ENCODE results near the gene HNF1A.

Gene HNF1A

GRCh38 chr12:120970310-120970709, 8.0 kb upstream of the HNF1A start:
- no peak overlapping the region for H3K27ac ChIP-seq
- no peak overlapping the region for H3K4me3 ChIP-seq
- TF ChIP-seq CTCF (IDR thresholded peaks at IDR 0.05) = no peak
- DNase-seq (ENCODE audit: low spot score) = no peak

- TF ChIP-seq CTCF (IDR thresholded peaks at IDR 0.05) = peak; percentile 31
- H3K27ac ChIP-seq = no peak overlapping the region
- H3K4me3 ChIP-seq = no peak overlapping the region
- DNase-seq (ENCODE audit: low spot score) = no peak
Measured at GRCh38 chr12:120971299-120972180, 6.8 kb upstream of the HNF1A start.

- no peak overlapping the region for H3K27ac ChIP-seq
- TF ChIP-seq CTCF (IDR thresholded peaks at IDR 0.05) = no peak
- DNase-seq (ENCODE audit: low spot score) = no peak
- H3K4me3 ChIP-seq = no peak overlapping the region
Measured at GRCh38 chr12:120972870-120973543, 5.3 kb upstream of the HNF1A start.

- DNase-seq (ENCODE audit: low spot score) = no peak
- H3K4me3 ChIP-seq = no peak overlapping the region
- TF ChIP-seq CTCF (IDR thresholded peaks at IDR 0.05) = no peak
- H3K27ac ChIP-seq = no peak overlapping the region
Measured at GRCh38 chr12:120977531-120978295, 630 bp upstream of the HNF1A start.

- H3K27ac ChIP-seq = no peak overlapping the region
- no peak for TF ChIP-seq CTCF (IDR thresholded peaks at IDR 0.05)
- no peak overlapping the region for H3K4me3 ChIP-seq
- DNase-seq (ENCODE audit: low spot score) = no peak
Measured at GRCh38 chr12:120979220-120979861, 998 bp downstream of the HNF1A start.

GRCh38 chr12:120979862-120980696, 1.7 kb downstream of the HNF1A start:
- no peak overlapping the region for H3K27ac ChIP-seq
- no peak for DNase-seq (ENCODE audit: low spot score)
- TF ChIP-seq CTCF (IDR thresholded peaks at IDR 0.05) = no peak
- no peak overlapping the region for H3K4me3 ChIP-seq

Data from coronary artery (tissue), 2 donors.